Right hindlimb (tissue), 1 donor: ENCODE results near the gene MAGEA9B.
"Not testable (repeated sequence)": the region's sequence is repeated elsewhere in the genome, so short reads cannot be mapped to it uniquely, and the experiment has no call there.

Source experiments
- DNase-seq: peaks from one replicate; pipeline ENCODE4 v3.0.0-alpha.2; 2018

Gene MAGEA9B

GRCh38 chrX:149570668-149571067 is 16.6 kb downstream of the MAGEA9B start:
- no peak for DNase-seq

- no peak for DNase-seq
Measured at GRCh38 chrX:149569770-149570169, 17.5 kb downstream of the MAGEA9B start.

- DNase-seq: no peak
Measured at GRCh38 chrX:149568701-149569296, 18.5 kb downstream of the MAGEA9B start.

- DNase-seq: no peak
Measured at GRCh38 chrX:149567621-149568417, 19.4 kb downstream of the MAGEA9B start.

GRCh38 chrX:149563359-149563758 is 23.9 kb downstream of the MAGEA9B start:
- DNase-seq: no peak

GRCh38 chrX:149555251-149555650 is 32.0 kb downstream of the MAGEA9B start:
- not testable (repeated sequence) for DNase-seq

- DNase-seq: not testable (repeated sequence)
Measured at GRCh38 chrX:149551939-149552248, 35.4 kb downstream of the MAGEA9B start.

GRCh38 chrX:149551245-149551938 is 35.9 kb downstream of the MAGEA9B start:
- DNase-seq: not testable (repeated sequence)

- DNase-seq: not testable (repeated sequence)
Measured at GRCh38 chrX:149550454-149550853, 36.8 kb downstream of the MAGEA9B start.

GRCh38 chrX:149549701-149550100 is 37.6 kb downstream of the MAGEA9B start, which contains the start of gene HSFX3:
TSS of gene HSFX3 (minus strand) at chrX:149549924. CDS start at chrX:149549852, 72 bp downstream.
- DNase-seq: not testable (repeated sequence)

- DNase-seq: not testable (repeated sequence)
Measured at GRCh38 chrX:149547782-149548181, 39.5 kb downstream of the MAGEA9B start.

GRCh38 chrX:149546962-149547361 is 40.3 kb downstream of the MAGEA9B start:
- not testable (repeated sequence) for DNase-seq

- DNase-seq: not testable (repeated sequence)
Measured at GRCh38 chrX:149545545-149546543, 41.4 kb downstream of the MAGEA9B start.

- DNase-seq: no peak
Measured at GRCh38 chrX:149541521-149542047, 45.7 kb downstream of the MAGEA9B start.

GRCh38 chrX:149540621-149541520 is 46.4 kb downstream of the MAGEA9B start, which contains the start of gene EOLA1:
TSS of gene EOLA1 (plus strand) at chrX:149541012. CDS start at chrX:149545631, 4,619 bp downstream.
- DNase-seq: peak; percentile 92

- DNase-seq: peak; percentile 95
Measured at GRCh38 chrX:149540131-149540620, 47.1 kb downstream of the MAGEA9B start.

- peak; percentile 95 for DNase-seq
Measured at GRCh38 chrX:149539283-149540130, 47.8 kb downstream of the MAGEA9B start.

GRCh38 chrX:149537474-149537873 is 49.8 kb downstream of the MAGEA9B start:
- not testable (repeated sequence) for DNase-seq

GRCh38 chrX:149534926-149535602 is 52.2 kb downstream of the MAGEA9B start:
- not testable (repeated sequence) for DNase-seq
